Measurements from ENCODE around the gene BCL2L1. TPM values are rescaled to one million over a fixed set of nuclear protein-coding genes. Genes with fewer than 3 reads are reported as not detected.

Gene BCL2L1
- total RNA-seq, 2 experiments from 2014 or later, result 64.2 to 88.8 TPM

GRCh38 chr20:31705598-31706597 is 16.8 kb downstream of the BCL2L1 start:
- CTCF ChIA-PET (ENCODE audit: unreplicated experiment), result interaction anchor here (0.6 to 1.5 kb wide), 5 partner anchors 16 to 44 kb away, joined by 3 to 6 read pairs (median 4); no protein-coding TSS in a partner anchor
- BruUV-seq (replicated peaks), result no TSS peak
- Histone ChIP-seq H3K27ac (ENCODE audit: low read depth, low read length, poor library complexity, severe bottlenecking) (peak overlapping the region; percentile 98), H4K20me1 (ENCODE audit: insufficient read depth, low read length) (no peaks in the 10 kb centered on the region), H3K4me1 (ENCODE audit: insufficient read depth, low read length, poor library complexity, severe bottlenecking) (peaks cover 75% of the 10 kb centered on the region), H3K4me3 (ENCODE audit: low read depth, low read length, poor library complexity, severe bottlenecking) (peak overlapping the region; percentile 32), H3K9me2 (ENCODE audit: insufficient read depth, low read length) (no peaks in the 10 kb centered on the region), H3K36me3 (ENCODE audit: insufficient read depth, low read length) (peaks cover 69% of the 10 kb centered on the region), H3K79me2 (ENCODE audit: insufficient read depth, low read depth, low read length) (peaks cover 68% of the 10 kb centered on the region), H3K4me2 (ENCODE audit: low read length) (peak overlapping the region; percentile 65), H2AFZ (ENCODE audit: low read length) (no peak overlapping the region), H3K9me3 (ENCODE audit: low read length) (peaks cover 3% of the 10 kb centered on the region; the same call in 1 of the 2 replicates)
- DNase-seq (ENCODE audit: low spot score), result peak; percentile 89
- intact Hi-C loops (cut with micrococcal nuclease; ENCODE audit: unreplicated experiment), result no loop called here
- POLR2A ChIA-PET, result interaction anchor here (0.6 to 5.9 kb wide), 12 partner anchors 8 to 94 kb away, joined by 3 to 43 read pairs (median 6); partner anchors contain the start of gene BCL2L1
- TF ChIP-seq EZH2phosphoT487 (IDR thresholded peaks at IDR 0.05; ENCODE audit: borderline replicate concordance, low read depth, low read length), result no peak
- TF ChIP-seq CTCF (conservative IDR thresholded peaks at IDR 0.05; ENCODE audit: low read length), result no peak

- no peak overlapping the region for H2AFZ ChIP-seq (ENCODE audit: low read length)
- POLR2A ChIA-PET, result interaction anchor here (0.6 to 3.5 kb wide), 10 partner anchors 9 to 94 kb away, joined by 3 to 25 read pairs (median 4); partner anchors contain the start of gene BCL2L1
- no peaks in the 10 kb centered on the region for H4K20me1 ChIP-seq (ENCODE audit: insufficient read depth, low read length)
- H3K9me2 ChIP-seq (ENCODE audit: insufficient read depth, low read length), result no peaks in the 10 kb centered on the region
- H3K27ac ChIP-seq (ENCODE audit: low read depth, low read length, poor library complexity, severe bottlenecking), result peak overlapping the region; percentile 98
- intact Hi-C loops (cut with micrococcal nuclease; ENCODE audit: unreplicated experiment), result no loop called here
- CTCF ChIA-PET (ENCODE audit: unreplicated experiment), result interaction anchor here (0.6 to 1.5 kb wide), 4 partner anchors 17 to 44 kb away, joined by 3 to 6 read pairs (median 4); no protein-coding TSS in a partner anchor
- BruUV-seq (replicated peaks), result no TSS peak
- H3K79me2 ChIP-seq (ENCODE audit: insufficient read depth, low read depth, low read length), result peaks cover 68% of the 10 kb centered on the region
- H3K36me3 ChIP-seq (ENCODE audit: insufficient read depth, low read length), result peaks cover 69% of the 10 kb centered on the region
- H3K4me2 ChIP-seq (ENCODE audit: low read length), result peak overlapping the region; percentile 65
- TF ChIP-seq CTCF (conservative IDR thresholded peaks at IDR 0.05; ENCODE audit: low read length) (no peak), EZH2phosphoT487 (IDR thresholded peaks at IDR 0.05; ENCODE audit: borderline replicate concordance, low read depth, low read length) (no peak)
- peaks cover 71% of the 10 kb centered on the region for H3K4me1 ChIP-seq (ENCODE audit: insufficient read depth, low read length, poor library complexity, severe bottlenecking)
- peak overlapping the region; percentile 32 for H3K4me3 ChIP-seq (ENCODE audit: low read depth, low read length, poor library complexity, severe bottlenecking)
- DNase-seq (ENCODE audit: low spot score), result no peak
- H3K9me3 ChIP-seq (ENCODE audit: low read length), result peaks cover 3% of the 10 kb centered on the region; the same call in 1 of the 2 replicates
Measured at GRCh38 chr20:31705191-31705590, 17.5 kb downstream of the BCL2L1 start.

Data from OCI-LY7 (cell line).